Medulla oblongata (tissue), 1 donor: ENCODE data around the gene ACP7.
"Not testable (repeated sequence)": the region's sequence is repeated elsewhere in the genome, so short reads cannot be mapped to it uniquely, and the experiment has no call there.

Experiments used
- DNase-seq: peaks from one replicate; pipeline ENCODE4 v3.0.0-alpha.2; 2015; ENCODE audit errors: extremely low spot score

Gene ACP7

GRCh38 chr19:39077323-39077722 lies 6.8 kb upstream of the ACP7 start:
- no peak for DNase-seq

GRCh38 chr19:39078436-39079200 lies 5.5 kb upstream of the ACP7 start:
- peak; percentile 88 for DNase-seq

- no peak for DNase-seq
These were observed 3.7 kb upstream of the ACP7 start for GRCh38 chr19:39080431-39080830.

- DNase-seq = no peak
These were observed 2.0 kb upstream of the ACP7 start for GRCh38 chr19:39082167-39082566.

- DNase-seq = peak; percentile 48
These were observed 1.2 kb upstream of the ACP7 start for GRCh38 chr19:39082745-39083598.

- no peak for DNase-seq
These were observed 577 bp upstream of the ACP7 start for GRCh38 chr19:39083599-39083982.

GRCh38 chr19:39084732-39085080 lies 538 bp downstream of the ACP7 start:
- no peak for DNase-seq

- DNase-seq = no peak
These were observed 1.2 kb downstream of the ACP7 start for GRCh38 chr19:39085392-39085791.

GRCh38 chr19:39086386-39086785 lies 2.2 kb downstream of the ACP7 start:
- no peak for DNase-seq

GRCh38 chr19:39087907-39088686 lies 3.9 kb downstream of the ACP7 start:
- DNase-seq = no peak

- not testable (repeated sequence) for DNase-seq
These were observed 5.8 kb downstream of the ACP7 start for GRCh38 chr19:39090016-39090415.

GRCh38 chr19:39090881-39091280 lies 6.7 kb downstream of the ACP7 start:
- no peak for DNase-seq

GRCh38 chr19:39095799-39096540 lies 11.8 kb downstream of the ACP7 start:
- not testable (repeated sequence) for DNase-seq

- no peak for DNase-seq
These were observed 13.1 kb downstream of the ACP7 start for GRCh38 chr19:39097299-39097698.

GRCh38 chr19:39097721-39098120 lies 13.6 kb downstream of the ACP7 start:
- DNase-seq = no peak

GRCh38 chr19:39098365-39099269 lies 14.4 kb downstream of the ACP7 start:
- DNase-seq = no peak

- DNase-seq = no peak
These were observed 15.2 kb downstream of the ACP7 start for GRCh38 chr19:39099341-39099740.

- no peak for DNase-seq
These were observed 16.5 kb downstream of the ACP7 start for GRCh38 chr19:39100500-39101166.

- DNase-seq = no peak
These were observed 19.0 kb downstream of the ACP7 start for GRCh38 chr19:39103151-39103550.

- peak; percentile 43 for DNase-seq
These were observed 20.0 kb downstream of the ACP7 start for GRCh38 chr19:39104186-39104596.
